IMR-90 (cell line): ENCODE measurements around the gene PNMA1. TPM values are rescaled to one million over a fixed set of nuclear protein-coding genes. Genes with fewer than 3 reads are reported as not detected.

Source experiments
- ATAC-seq: fragments of 200-7000 bp; cut with Tn5 transposase; 2 replicates; pipeline ENCODE4 v1.9.1; 2020; ENCODE audit warnings: low read depth, mild to moderate bottlenecking, moderate library complexity
- BruUV-seq: library from RNA; stranded (reverse); fragments of 400-500 nt; replicated peaks from 2 replicates; lab custom pipeline; 2021; lab: Mats Ljungman, UMichigan
- CTCF ChIA-PET: fragments of 300-600 bp; formaldehyde crosslinking; extraction: SDS; loops from one replicate; lab custom pipeline; 2021; ENCODE audit warnings: antibody characterized with exemption; lab: Yijun Ruan, JAX
- POLR2A ChIA-PET: fragments of 300-600 bp; sonication (Branson Sonifier 250); formaldehyde crosslinking; loops from one replicate; lab custom pipeline; 2022; ENCODE audit warnings: antibody characterized with exemption; ENCODE audit not compliant: unreplicated experiment; lab: Charles Lee
- DNase-seq: peaks from one replicate; pipeline ENCODE4 v3.0.0; 2013
- H2AFZ ChIP-seq: replicated peaks from 2 replicates; pipeline ENCODE3; 2013; ENCODE audit warnings: low read length, mild to moderate bottlenecking; ENCODE audit not compliant: poor library complexity
- H2AK5ac ChIP-seq: 2 replicates; pipeline ENCODE4 v1.6.1; 2013; ENCODE audit warnings: low read depth, low read length, inconsistent platforms
- H2AK9ac ChIP-seq: replicated peaks from 2 replicates; pipeline ENCODE3; 2013; ENCODE audit warnings: mild to moderate bottlenecking, low read depth, low read length, moderate library complexity; ENCODE audit not compliant: poor library complexity
- H2BK120ac ChIP-seq: 2 replicates; pipeline ENCODE4 v1.6.1; 2013; ENCODE audit warnings: low read depth, low read length, inconsistent platforms
- H2BK15ac ChIP-seq: 3 replicates; pipeline ENCODE4 v1.6.1; 2013; ENCODE audit warnings: low read depth, low read length, inconsistent platforms
- H2BK20ac ChIP-seq: 2 replicates; pipeline ENCODE4 v1.6.1; 2013; ENCODE audit warnings: low read depth, mild to moderate bottlenecking, inconsistent platforms, low read length, moderate library complexity
- H2BK5ac ChIP-seq: 2 replicates; pipeline ENCODE4 v1.6.1; 2013; ENCODE audit warnings: mild to moderate bottlenecking, low read depth, low read length, inconsistent platforms; ENCODE audit not compliant: poor library complexity, severe bottlenecking
- H3K14ac ChIP-seq: replicated peaks from 2 replicates; pipeline ENCODE4 v1.6.1; 2013; ENCODE audit warnings: low read depth, low read length, inconsistent platforms
- H3K18ac ChIP-seq: 2 replicates; pipeline ENCODE4 v1.6.1; 2013; ENCODE audit warnings: low read depth, low read length, control low read depth
- H3K23ac ChIP-seq: 2 replicates; pipeline ENCODE4 v1.6.1; 2013; ENCODE audit warnings: low read depth, low read length, inconsistent platforms
- H3K27ac ChIP-seq: 2 replicates; pipeline ENCODE4 v1.5.1; 2013; ENCODE audit warnings: mild to moderate bottlenecking, control low read depth, low read length; ENCODE audit not compliant: insufficient read depth
- H3K27me3 ChIP-seq: 2 replicates; pipeline ENCODE4 v1.6.1; 2013; ENCODE audit warnings: low read length; ENCODE audit not compliant: control insufficient read depth, insufficient read depth
- H3K36me3 ChIP-seq: 2 replicates; pipeline ENCODE4 v1.6.1; 2013; ENCODE audit warnings: low read length, mixed read lengths; ENCODE audit not compliant: control insufficient read depth, insufficient read depth
- H3K4ac ChIP-seq: 2 replicates; pipeline ENCODE4 v1.6.1; 2013; ENCODE audit warnings: low read depth, low read length, inconsistent platforms
- H3K4me1 ChIP-seq: 2 replicates; pipeline ENCODE4 v1.6.1; 2013; ENCODE audit warnings: low read length, mixed read lengths; ENCODE audit not compliant: control insufficient read depth, insufficient read depth
- H3K4me2 ChIP-seq: 2 replicates; pipeline ENCODE4 v1.6.1; 2013; ENCODE audit warnings: low read depth, mild to moderate bottlenecking, control low read depth, low read length, moderate library complexity
- H3K4me3 ChIP-seq: 2 replicates; pipeline ENCODE4 v1.5.1; 2013; ENCODE audit warnings: low read depth, mild to moderate bottlenecking, control low read depth, low read length, moderate library complexity; ENCODE audit not compliant: insufficient read depth
- H3K56ac ChIP-seq: 2 replicates; pipeline ENCODE4 v1.6.1; 2013; ENCODE audit warnings: low read length, inconsistent platforms; ENCODE audit not compliant: insufficient read depth; ENCODE audit errors: extremely low read depth
- H3K79me1 ChIP-seq, 2 experiments: 2 replicates each; pipeline ENCODE4 v1.6.1; 2013; ENCODE audit warnings: low read length in 2 of 2, inconsistent platforms in 1 of 2, low read depth in 1 of 2
- H3K9ac ChIP-seq: 2 replicates; pipeline ENCODE4 v1.6.1; 2013; ENCODE audit warnings: low read depth, low read length, control low read depth
- H3K9me1 ChIP-seq: 2 replicates; pipeline ENCODE4 v1.6.1; 2013; ENCODE audit warnings: low read length, inconsistent platforms; ENCODE audit not compliant: insufficient read depth
- H3K9me3 ChIP-seq: 2 replicates; pipeline ENCODE4 v1.6.1; 2013; ENCODE audit warnings: low read length; ENCODE audit not compliant: control insufficient read depth, insufficient read depth
- H4K20me1 ChIP-seq: 2 replicates; pipeline ENCODE4 v1.6.1; 2013; ENCODE audit warnings: low read length, inconsistent platforms; ENCODE audit not compliant: insufficient read depth
- H4K5ac ChIP-seq: 2 replicates; pipeline ENCODE4 v1.6.1; 2013; ENCODE audit warnings: mild to moderate bottlenecking, low read depth, low read length, control low read depth
- H4K8ac ChIP-seq, 2 experiments: 2 replicates each; pipeline ENCODE4 v1.6.1; 2013; ENCODE audit warnings: low read depth in 2 of 2, low read length in 2 of 2, control low read depth in 1 of 2, inconsistent platforms in 1 of 2
- H4K91ac ChIP-seq: 2 replicates; pipeline ENCODE4 v1.6.1; 2013; ENCODE audit warnings: low read depth, low read length, inconsistent platforms; ENCODE audit not compliant: insufficient read depth
- BHLHE40 ChIP-seq: fragments of 150-350 bp; IDR thresholded peaks from 2 replicates; pipeline ENCODE4 v1.6.1; 2016; ENCODE audit warnings: mild to moderate bottlenecking, low read depth, low read length
- CEBPB ChIP-seq: IDR thresholded peaks from 2 replicates; pipeline ENCODE4 v1.6.1; 2012; ENCODE audit warnings: low read depth, low read length, improper control_type of control experiment
- CHD1 ChIP-seq: IDR thresholded peaks from 2 replicates; pipeline ENCODE4 v1.6.1; 2012; ENCODE audit warnings: low read depth, low read length, improper control_type of control experiment
- FOS ChIP-seq: fragments of 150-350 bp; IDR thresholded peaks from 2 replicates; pipeline ENCODE4 v1.6.1; 2016; ENCODE audit warnings: low read depth, low read length
- MAFK ChIP-seq: IDR thresholded peaks from 2 replicates; pipeline ENCODE4 v1.6.1; 2012; ENCODE audit warnings: low read depth, low read length, improper control_type of control experiment
- MAZ ChIP-seq: IDR thresholded peaks from 2 replicates; pipeline ENCODE4 v1.6.1; 2012; ENCODE audit warnings: low read depth, mild to moderate bottlenecking, low read length, improper control_type of control experiment, moderate library complexity, borderline replicate concordance
- MXI1 ChIP-seq: IDR thresholded peaks from 2 replicates; pipeline ENCODE4 v1.6.1; 2012; ENCODE audit warnings: low read depth, mild to moderate bottlenecking, low read length, moderate library complexity, borderline replicate concordance
- NFE2L2 ChIP-seq: fragments of 150-350 bp; IDR thresholded peaks from 2 replicates; pipeline ENCODE4 v1.6.1; 2016; ENCODE audit warnings: low read depth, mild to moderate bottlenecking, low read length
- POLR2A ChIP-seq: IDR thresholded peaks from 2 replicates; pipeline ENCODE4 v1.6.1; 2012; ENCODE audit warnings: mild to moderate bottlenecking, low read depth, low read length
- RAD21 ChIP-seq: IDR thresholded peaks from 2 replicates; pipeline ENCODE4 v1.6.1; 2012; ENCODE audit warnings: low read length, improper control_type of control experiment
- RCOR1 ChIP-seq: IDR thresholded peaks from 2 replicates; pipeline ENCODE4 v1.6.1; 2012; ENCODE audit warnings: mild to moderate bottlenecking, low read length, improper control_type of control experiment; ENCODE audit not compliant: insufficient replicate concordance
- RFX5 ChIP-seq: IDR thresholded peaks from 2 replicates; pipeline ENCODE4 v1.8.0; 2012; ENCODE audit warnings: low read depth, mild to moderate bottlenecking, low read length, moderate library complexity
- SMC3 ChIP-seq: fragments of 150-350 bp; IDR thresholded peaks from 2 replicates; pipeline ENCODE4 v1.6.1; 2016; ENCODE audit warnings: low read depth, mild to moderate bottlenecking, antibody characterized with exemption, low read length, moderate library complexity
- WGBS, 2 experiments: methylation state at CpG; one replicate each; pipeline versions ENCODE4 v1.1.5 to v1.1.7; 2013; ENCODE audit warnings: missing lambda C conversion rate in 2 of 2; ENCODE audit not compliant: insufficient read length in 1 of 2; ENCODE audit errors: extremely low coverage in 2 of 2; 5-methylcytosine and 5-hydroxymethylcytosine counted together
- dilution Hi-C: fragments of 300-500 bp; cut with HindIII; formaldehyde crosslinking; loops from one replicate; pipeline ENCODE4 v1.14.3; 2018; ENCODE audit warnings: low sequenced_read_pairs; ENCODE audit not compliant: unreplicated experiment
- in situ Hi-C: fragments of 300-500 bp; cut with MboI; formaldehyde crosslinking; loops from 3 replicates; pipeline ENCODE4 v1.14.3; 2019; ENCODE audit warnings: low sequenced_read_pairs, inconsistent platforms, mixed read lengths
- intact Hi-C: fragments of 100-400 bp; cut with micrococcal nuclease; formaldehyde crosslinking; loops from 2 replicates; pipeline ENCODE4 v1.10.0; 2022
- polyA plus RNA-seq, 3 experiments: library from polyadenylated mRNA; depleted of rRNA; stranded (reverse); fragments of >200 nt; gene quantifications; 2 replicates each; pipeline ENCODE4 v1.2.3, GENCODE V29; 2012; ENCODE audit warnings: low replicate concordance in 1 of 3
- total RNA-seq: library from RNA; depleted of rRNA; stranded (reverse); fragments of >200 nt; gene quantifications from 2 replicates; pipeline ENCODE4 v1.2.3, GENCODE V29; 2012
- TF ChIP-seq, protein P1 (sequence below): fragments of 150-350 bp; IDR thresholded peaks from 2 replicates; pipeline ENCODE4 v1.6.1; 2017; ENCODE audit warnings: mild to moderate bottlenecking, antibody characterized with exemption, low read length, low read depth
- TF ChIP-seq, protein P2 (sequence below): fragments of 150-350 bp; IDR thresholded peaks from 2 replicates; pipeline ENCODE4 v1.6.1; 2016; ENCODE audit warnings: low read depth, mild to moderate bottlenecking, low read length, moderate library complexity, borderline replicate concordance
- TF ChIP-seq, protein P3 (sequence below): conservative IDR thresholded peaks from 2 replicates; pipeline ENCODE4 v1.5.1; 2012; ENCODE audit warnings: mild to moderate bottlenecking, low read depth, low read length, improper control_type of control experiment

Gene PNMA1
- total and polyA plus RNA-seq, 2 of the 4 experiments (the other 2 are of a cell fraction) = 6.5 to 28.2 TPM

DNA sequence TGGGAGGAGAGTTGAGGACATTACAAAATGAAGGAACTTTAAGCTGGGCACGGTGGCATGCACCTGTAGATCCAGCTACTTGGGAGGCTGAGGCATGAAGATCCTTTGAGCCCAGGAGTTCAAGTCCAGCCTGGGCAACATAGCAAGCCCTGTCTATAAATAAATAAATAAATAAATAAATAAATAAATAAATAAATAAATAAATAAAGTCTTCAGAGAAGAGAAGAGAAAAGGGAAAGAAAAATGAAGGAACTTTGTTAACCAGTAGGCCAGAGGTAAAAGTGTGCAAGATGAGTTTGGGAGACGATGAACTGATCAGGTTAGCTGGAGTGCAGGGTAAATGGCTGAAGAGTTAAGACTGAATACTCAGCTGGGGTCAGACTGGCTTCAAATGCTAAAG, 20.1 kb downstream of the PNMA1 start:
- H4K91ac ChIP-seq = no peak overlapping the region
- no peak overlapping the region for H3K4ac ChIP-seq
- H3K36me3 ChIP-seq = peaks cover 9% of the 10 kb centered on the region; the same call in 1 of the 2 replicates
- H2AFZ ChIP-seq = no peak overlapping the region
- 100% methylated on average over 1 of the region's 2 CpGs; no CpG with 5 or more reads in 1 of the 2 experiments for WGBS, 2 experiments
- no peak overlapping the region for H3K56ac ChIP-seq
- no peaks in the 10 kb centered on the region for H4K20me1 ChIP-seq
- H3K79me1 ChIP-seq = no peaks in the 10 kb centered on the region; a peak in 1 of 4 replicates
- no peak overlapping the region for H3K4me2 ChIP-seq
- H3K14ac ChIP-seq = no peak overlapping the region
- ATAC-seq = no peak
- DNase-seq = no peak
- no peak overlapping the region for H3K18ac ChIP-seq
- dilution Hi-C loops (no loop called here), in situ Hi-C loops (no loop called here), intact Hi-C loops (no loop called here)
- H3K4me1 ChIP-seq = peaks cover 4% of the 10 kb centered on the region
- H3K27me3 ChIP-seq = no peaks in the 10 kb centered on the region
- no peak overlapping the region for H2BK15ac ChIP-seq
- H3K27ac ChIP-seq = no peak overlapping the region
- no peak overlapping the region for H4K5ac ChIP-seq
- H2BK20ac ChIP-seq = no peak overlapping the region
- no TSS peak for BruUV-seq
- TF ChIP-seq MAFK (no peak), RAD21 (no peak), CEBPB (no peak), FOS (no peak), MAZ (no peak), RCOR1 (no peak), NFE2L2 (no peak), RFX5 (no peak), BHLHE40 (no peak), POLR2A (no peak), SMC3 (no peak), MXI1 (no peak), CHD1 (no peak)
- TF ChIP-seq, protein P1, sequence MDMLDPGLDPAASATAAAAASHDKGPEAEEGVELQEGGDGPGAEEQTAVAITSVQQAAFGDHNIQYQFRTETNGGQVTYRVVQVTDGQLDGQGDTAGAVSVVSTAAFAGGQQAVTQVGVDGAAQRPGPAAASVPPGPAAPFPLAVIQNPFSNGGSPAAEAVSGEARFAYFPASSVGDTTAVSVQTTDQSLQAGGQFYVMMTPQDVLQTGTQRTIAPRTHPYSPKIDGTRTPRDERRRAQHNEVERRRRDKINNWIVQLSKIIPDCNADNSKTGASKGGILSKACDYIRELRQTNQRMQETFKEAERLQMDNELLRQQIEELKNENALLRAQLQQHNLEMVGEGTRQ = no peak
- TF ChIP-seq, protein P2, sequence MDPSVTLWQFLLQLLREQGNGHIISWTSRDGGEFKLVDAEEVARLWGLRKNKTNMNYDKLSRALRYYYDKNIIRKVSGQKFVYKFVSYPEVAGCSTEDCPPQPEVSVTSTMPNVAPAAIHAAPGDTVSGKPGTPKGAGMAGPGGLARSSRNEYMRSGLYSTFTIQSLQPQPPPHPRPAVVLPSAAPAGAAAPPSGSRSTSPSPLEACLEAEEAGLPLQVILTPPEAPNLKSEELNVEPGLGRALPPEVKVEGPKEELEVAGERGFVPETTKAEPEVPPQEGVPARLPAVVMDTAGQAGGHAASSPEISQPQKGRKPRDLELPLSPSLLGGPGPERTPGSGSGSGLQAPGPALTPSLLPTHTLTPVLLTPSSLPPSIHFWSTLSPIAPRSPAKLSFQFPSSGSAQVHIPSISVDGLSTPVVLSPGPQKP = no peak
- TF ChIP-seq, protein P3, sequence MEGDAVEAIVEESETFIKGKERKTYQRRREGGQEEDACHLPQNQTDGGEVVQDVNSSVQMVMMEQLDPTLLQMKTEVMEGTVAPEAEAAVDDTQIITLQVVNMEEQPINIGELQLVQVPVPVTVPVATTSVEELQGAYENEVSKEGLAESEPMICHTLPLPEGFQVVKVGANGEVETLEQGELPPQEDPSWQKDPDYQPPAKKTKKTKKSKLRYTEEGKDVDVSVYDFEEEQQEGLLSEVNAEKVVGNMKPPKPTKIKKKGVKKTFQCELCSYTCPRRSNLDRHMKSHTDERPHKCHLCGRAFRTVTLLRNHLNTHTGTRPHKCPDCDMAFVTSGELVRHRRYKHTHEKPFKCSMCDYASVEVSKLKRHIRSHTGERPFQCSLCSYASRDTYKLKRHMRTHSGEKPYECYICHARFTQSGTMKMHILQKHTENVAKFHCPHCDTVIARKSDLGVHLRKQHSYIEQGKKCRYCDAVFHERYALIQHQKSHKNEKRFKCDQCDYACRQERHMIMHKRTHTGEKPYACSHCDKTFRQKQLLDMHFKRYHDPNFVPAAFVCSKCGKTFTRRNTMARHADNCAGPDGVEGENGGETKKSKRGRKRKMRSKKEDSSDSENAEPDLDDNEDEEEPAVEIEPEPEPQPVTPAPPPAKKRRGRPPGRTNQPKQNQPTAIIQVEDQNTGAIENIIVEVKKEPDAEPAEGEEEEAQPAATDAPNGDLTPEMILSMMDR = no peak
- ChIA-PET CTCF (no interaction called here), POLR2A (interaction anchor here (0.5 kb wide), 1 partner anchor 126 kb away, joined by 4 read pairs; no protein-coding TSS in a partner anchor)
- H2BK120ac ChIP-seq = no peak overlapping the region
- no peak overlapping the region for H2BK5ac ChIP-seq
- H2AK9ac ChIP-seq = no peak overlapping the region
- no peak overlapping the region for H4K8ac ChIP-seq
- H2AK5ac ChIP-seq = no peak overlapping the region
- 0 out of 2 replicates have a peak, but pooled peaks cover 2% of the 10 kb centered on the region for H3K9me1 ChIP-seq
- H3K4me3 ChIP-seq = no peak overlapping the region
- no peak overlapping the region for H3K23ac ChIP-seq
- H3K9ac ChIP-seq = no peak overlapping the region
- H3K9me3 ChIP-seq = no peaks in the 10 kb centered on the region
